GM12873 (cell line): ENCODE data around the gene BTNL3.

ENCODE experiments used
- CTCF ChIP-seq: IDR thresholded peaks from 2 replicates; pipeline ENCODE4 v1.5.1; 2012; ENCODE audit warnings: low read depth, mild to moderate bottlenecking, moderate library complexity, low read length, control low read depth; ENCODE audit not compliant: insufficient read depth; ENCODE audit errors: missing control alignments

The BTNL3 gene

GRCh38 chr5:180988592-180988991 lies at the start of gene BTNL3:
Gene BTNL3, plus strand, starts transcription at chr5:180988846. Its CDS starts 183 bp downstream, at chr5:180989029.
- TF ChIP-seq CTCF = no peak

GRCh38 chr5:180950291-180950949 lies 38.2 kb upstream of the BTNL3 start:
- TF ChIP-seq CTCF = no peak

GRCh38 chr5:180959661-180960060 lies 29.0 kb upstream of the BTNL3 start:
- no peak for TF ChIP-seq CTCF

GRCh38 chr5:180960209-180960608 lies 28.4 kb upstream of the BTNL3 start:
- no peak for TF ChIP-seq CTCF

GRCh38 chr5:180969406-180969805 lies 19.2 kb upstream of the BTNL3 start:
- no peak for TF ChIP-seq CTCF

- TF ChIP-seq CTCF = no peak
Observed at GRCh38 chr5:180970336-180970735, 18.3 kb upstream of the BTNL3 start.

- TF ChIP-seq CTCF = no peak
Observed at GRCh38 chr5:180970875-180971274, 17.8 kb upstream of the BTNL3 start.
